CD4-positive, alpha-beta memory T cell (primary cell): ENCODE results near the gene EEIG2. TPM values are rescaled to one million over a fixed set of nuclear protein-coding genes. Genes with fewer than 3 reads are reported as not detected.

ENCODE experiments used
- polyA plus RNA-seq, 2 donors: library from polyadenylated mRNA; unstranded; fragments of 300-500 nt; fragmentation: Illumina TruSeq; gene quantifications; one replicate each; pipeline ENCODE4 v1.2.3, GENCODE V29; 2021
- total RNA-seq, 2 experiments: library from RNA; stranded (reverse); gene quantifications; one replicate each; pipeline ENCODE4 v1.2.3, GENCODE V29; 2021

EEIG2 gene
- total and polyA plus RNA-seq, 4 experiments from 2014 or later = 0.33 to 10.7 (median 5.3) TPM

Other genes starting within 250 kb of the EEIG2 start
- not detected for gene NBPF6, start 109.8 kb upstream of the EEIG2 start, total RNA-seq
- gene NBPF6, start 109.8 kb upstream of the EEIG2 start, polyA plus RNA-seq = not detected
- 10 to 100 TPM; 19.1 to 19.3 TPM for gene HENMT1, start 101.0 kb downstream of the EEIG2 start, total RNA-seq
- gene HENMT1, start 101.0 kb downstream of the EEIG2 start, polyA plus RNA-seq = 10 to 100 TPM; 33.4 to 33.9 TPM
- gene PRPF38B, start 132.2 kb downstream of the EEIG2 start, total RNA-seq = 100 to 1,000 TPM; 124 to 126 TPM
- 10 to 100 TPM; 11.9 to 35.8 TPM for gene PRPF38B, start 132.2 kb downstream of the EEIG2 start, polyA plus RNA-seq
- gene FNDC7, start 152.8 kb downstream of the EEIG2 start, total RNA-seq = under 1 TPM; 0.17 TPM
- gene FNDC7, start 152.8 kb downstream of the EEIG2 start, polyA plus RNA-seq = under 1 TPM in 1 of 2 donors, not detected in 1; 0.10 TPM
- 10 to 100 TPM; 90.9 to 92.5 TPM for gene STXBP3, start 186.6 kb downstream of the EEIG2 start, total RNA-seq
- 10 to 100 TPM; 69.0 to 74.1 TPM for gene STXBP3, start 186.6 kb downstream of the EEIG2 start, polyA plus RNA-seq